OCI-LY3 (cell line): ENCODE data around the gene CREG1.

ENCODE experiments used
- CTCF ChIP-seq: fragments of 200-600, 300-600 bp; sonication (generic); IDR thresholded peaks from 2 replicates; pipeline ENCODE4 v1.5.1; 2014; ENCODE audit warnings: antibody characterized with exemption, low read length, low read depth
- EZH2phosphoT487 ChIP-seq: fragments of 200-600 bp; shearing (Covaris generic); IDR thresholded peaks from 2 replicates; pipeline ENCODE4 v1.6.1; 2018; ENCODE audit warnings: antibody characterized with exemption, mixed run types, low read depth

GRCh38 chr1:167543199-167543990, 10.2 kb downstream of the CREG1 start:
- TF ChIP-seq CTCF (no peak), EZH2phosphoT487 (no peak)
